Ovary (tissue), 9 donors: ENCODE measurements around the gene DPYSL5. TPM values are rescaled to one million over a fixed set of nuclear protein-coding genes. Genes with fewer than 3 reads are reported as not detected.

ENCODE experiments used
- DNase-seq, 5 donors: peaks; one replicate each; pipeline ENCODE4 v3.0.0-alpha.2; 2019 to 2020
- H3K27ac ChIP-seq, 2 donors: fragments of 200-600 bp; one replicate each; pipeline versions ENCODE4 v1.5.1 to v1.8.0; 2019 to 2022
- H3K27me3 ChIP-seq: fragments of 200-600 bp; one replicate; pipeline ENCODE4 v1.8.0; 2022
- H3K36me3 ChIP-seq: fragments of 200-600 bp; sonication (generic); one replicate; pipeline ENCODE4 v1.5.1; 2019
- H3K4me1 ChIP-seq: one replicate; pipeline ENCODE4 v1.8.1; 2013; ENCODE audit warnings: mild to moderate bottlenecking, moderate library complexity; ENCODE audit not compliant: insufficient read depth
- H3K4me3 ChIP-seq: fragments of 200-600 bp; sonication (generic); one replicate; pipeline ENCODE4 v1.5.1; 2017
- H3K9me3 ChIP-seq, 2 donors: fragments of 200-600 bp in 1 of 2; sonication (generic) in 1 of 2; one replicate each; pipeline versions ENCODE4 v1.5.1 to v1.8.1; 2013 to 2019; ENCODE audit warnings: mild to moderate bottlenecking in 1 of 2, moderate library complexity in 1 of 2
- CTCF ChIP-seq, 3 donors: fragments of 450-650 bp in 2 of 3; fragments of 200-600 bp in 1 of 3; IDR thresholded peaks; one replicate each; pipeline versions ENCODE4 v1.5.1 to v1.8.0; 2016 to 2022; ENCODE audit warnings: antibody characterized with exemption in 3 of 3, mild to moderate bottlenecking in 1 of 3
- EP300 ChIP-seq: sonication (generic); formaldehyde crosslinking; IDR thresholded peaks from one replicate; pipeline ENCODE4 v1.6.1; 2017; ENCODE audit warnings: antibody characterized with exemption
- POLR2A ChIP-seq: fragments of 450-650 bp; IDR thresholded peaks from one replicate; pipeline ENCODE4 v1.6.1; 2017; ENCODE audit warnings: antibody characterized with exemption, mild to moderate bottlenecking, moderate library complexity
- WGBS, 3 donors: extraction: QIAGEN DNeasy Blood & Tissue Kit in 1 of 3; methylation state at CpG; one replicate each; pipeline versions ENCODE4 v1.1.5 to v1.1.7; 2013 to 2017; 5-methylcytosine and 5-hydroxymethylcytosine counted together
- intact Hi-C, 4 donors: fragments of 100-400 bp; cut with DNase I; formaldehyde crosslinking; loops; one replicate each; pipeline versions ENCODE4 v1.11.0 to v1.15.1; 2022 to 2023
- polyA plus RNA-seq, 2 donors: library from polyadenylated mRNA; stranded (reverse); fragments of 200-250 nt in 1 of 2; fragments of 350-450 nt in 1 of 2; fragmentation: Illumina TruSeq in 1 of 2; extraction: RNeasy Lipid Tissue Mini Kit (QIAGEN cat#74804) in 1 of 2; gene quantifications; one replicate each; pipeline ENCODE4 v1.2.3, GENCODE V29; 2013 to 2014
- total RNA-seq, 7 donors: library from RNA; depleted of rRNA in 2 of 7; stranded (reverse); fragments of >200 nt in 2 of 7; fragmentation: NEBNext Ultra II Directional in 3 of 7; extraction: Animal tissue kit (Norgen Biotek cat#: 25700) in 3 of 7; gene quantifications; one replicate each; pipeline versions ENCODE4 v1.1.0 to v1.2.4, GENCODE V29; 2016 to 2023
- donor health status: DM: no; HTN: no; CAD: no; lungs with moderate emphysema.
- donor health status: DM: no; HTN: no; CAD: no.
- donor health status: Bipolar disorder and iron deficiency.
- donor health status: DM: yes; HTN: yes; CAD: no.
- donor health status: DM: no; HTN: no; CAD: no.
- donor health status: DM: yes; HTN: yes; CAD: no.

Gene DPYSL5
- total and polyA plus RNA-seq, 9 donors: 0.05 to 0.78 (median 0.17) TPM; not detected in 3

GRCh38 chr2:26883956-26884355 is 36.0 kb downstream of the DPYSL5 start:
- H3K4me3 ChIP-seq: no peak overlapping the region
- no peaks in the 10 kb centered on the region for H3K27me3 ChIP-seq
- intact Hi-C loops: no loop called here
- H3K27ac ChIP-seq: no peak overlapping the region
- DNase-seq: no peak
- TF ChIP-seq CTCF (IDR thresholded peaks at IDR 0.05): no peak
- TF ChIP-seq POLR2A: no peak
- no peak for TF ChIP-seq EP300
- no peaks in the 10 kb centered on the region for H3K4me1 ChIP-seq
- no peaks in the 10 kb centered on the region for H3K9me3 ChIP-seq
- no peaks in the 10 kb centered on the region for H3K36me3 ChIP-seq
- WGBS, 3 donors: 67 to 73% (median 69%) methylated on average over 8 of the region's 8 CpGs

- Histone ChIP-seq H3K36me3 (no peaks in the 10 kb centered on the region), H3K9me3 (no peaks in the 10 kb centered on the region), H3K27ac (no peak overlapping the region), H3K4me3 (no peak overlapping the region), H3K27me3 (no peaks in the 10 kb centered on the region), H3K4me1 (no peaks in the 10 kb centered on the region)
- TF ChIP-seq POLR2A (no peak), EP300 (no peak), CTCF (IDR thresholded peaks at IDR 0.05) (no peak)
- no peak for DNase-seq
- intact Hi-C loops: no loop called here
- 82 to 88% (median 87%) methylated on average over 3 of the region's 3 CpGs for WGBS, 3 donors
Observed at GRCh38 chr2:26884486-26884885, 36.6 kb downstream of the DPYSL5 start.

GRCh38 chr2:26885651-26886329 is 37.9 kb downstream of the DPYSL5 start:
- WGBS, 3 donors: 83 to 89% (median 84%) methylated on average over 5 of the region's 5 CpGs
- no peak for DNase-seq
- Histone ChIP-seq H3K27ac (no peak overlapping the region), H3K9me3 (no peaks in the 10 kb centered on the region), H3K4me3 (no peak overlapping the region), H3K4me1 (no peaks in the 10 kb centered on the region), H3K36me3 (no peaks in the 10 kb centered on the region), H3K27me3 (no peaks in the 10 kb centered on the region)
- no peak for TF ChIP-seq EP300
- TF ChIP-seq POLR2A: no peak
- TF ChIP-seq CTCF (IDR thresholded peaks at IDR 0.05): no peak
- intact Hi-C loops: no loop called here

- Histone ChIP-seq H3K27me3 (no peaks in the 10 kb centered on the region), H3K4me1 (no peaks in the 10 kb centered on the region), H3K9me3 (no peaks in the 10 kb centered on the region), H3K27ac (no peak overlapping the region), H3K36me3 (no peaks in the 10 kb centered on the region), H3K4me3 (no peak overlapping the region)
- 81 to 85% (median 85%) methylated on average over 2 of the region's 2 CpGs for WGBS, 3 donors
- TF ChIP-seq CTCF (IDR thresholded peaks at IDR 0.05) (no peak), POLR2A (no peak), EP300 (no peak)
- intact Hi-C loops: no loop called here
- DNase-seq: no peak
Observed at GRCh38 chr2:26886736-26887135, 38.8 kb downstream of the DPYSL5 start.
